Measurements from ENCODE around the gene CHRNB1. TPM values are rescaled to one million over a fixed set of nuclear protein-coding genes. Genes with fewer than 3 reads are reported as not detected.

Gene CHRNB1
- total RNA-seq, 1 experiment from 2014 or later = 12.7 TPM

GRCh38 chr17:7414837-7415236 is 30.0 kb upstream of the CHRNB1 start:
- Histone ChIP-seq H2BK20ac (ENCODE audit: low read depth, low read length, poor library complexity, severe bottlenecking) (no peak overlapping the region), H4K91ac (ENCODE audit: insufficient read length, low read depth, low read length) (no peak overlapping the region), H2BK15ac (ENCODE audit: low read depth, low read length) (no peak overlapping the region), H3K18ac (ENCODE audit: insufficient read length, low read depth, low read length) (no peak overlapping the region), H3K4me2 (ENCODE audit: insufficient read depth, insufficient read length, low read length) (no peak overlapping the region), H3K14ac (ENCODE audit: insufficient read depth, low read length) (no peak overlapping the region), H3K4me1 (ENCODE audit: insufficient read depth, low read length) (no peaks in the 10 kb centered on the region), H2AK5ac (ENCODE audit: insufficient read length, low read length) (no peak overlapping the region), H3K27ac (ENCODE audit: insufficient read length, low read depth, low read length) (no peak overlapping the region), H3K23ac (ENCODE audit: insufficient read length, low read depth, low read length) (no peak overlapping the region), H3K9me3 (ENCODE audit: control insufficient read depth, low read depth, low read length) (no peaks in the 10 kb centered on the region), H2AFZ (ENCODE audit: low read length) (no peak overlapping the region), H4K20me1 (ENCODE audit: control insufficient read depth, insufficient read depth, insufficient read length) (no peaks in the 10 kb centered on the region), H4K8ac (replicated peaks; ENCODE audit: insufficient read length, low read depth, low read length) (no peak overlapping the region), H3T11ph (ENCODE audit: low read length) (no peak overlapping the region), H3K27me3 (ENCODE audit: insufficient read depth, low read length) (no peaks in the 10 kb centered on the region), H3K79me1 (ENCODE audit: insufficient read depth, low read depth, low read length, poor library complexity, severe bottlenecking) (no peaks in the 10 kb centered on the region), H2BK12ac (ENCODE audit: insufficient read length, low read depth, low read length) (no peak overlapping the region), H3K79me2 (ENCODE audit: insufficient read depth, low read length) (no peaks in the 10 kb centered on the region), H3K23me2 (ENCODE audit: insufficient read length, low read depth, low read length, poor library complexity, severe bottlenecking) (no peaks in the 10 kb centered on the region), H3K9ac (ENCODE audit: extremely low read depth, insufficient read length, low read length) (no peak overlapping the region), H4K5ac (ENCODE audit: insufficient read length, low read depth, low read length) (no peak overlapping the region), H3K4ac (ENCODE audit: low read depth, low read length) (no peak overlapping the region), H2BK120ac (ENCODE audit: low read depth, low read length, poor library complexity, severe bottlenecking) (no peak overlapping the region), H2BK5ac (ENCODE audit: insufficient read length, low read length) (no peak overlapping the region), H3K56ac (ENCODE audit: insufficient read length, low read depth, low read length) (no peak overlapping the region)
- Mint-ChIP-seq H3K4me1 (peaks cover 9 to 32% of the 10 kb centered on the region in 2 experiments), H3K36me3 (ENCODE audit: insufficient read depth in 1 of 3, low read depth in 3 of 3) (peaks cover 14 to 55% (median 45%) of the 10 kb centered on the region in 3 experiments), H3K4me3 (no peak overlapping the region), H3K27ac (no peak overlapping the region), H3K27me3 (ENCODE audit: low read depth) (no peaks in the 10 kb centered on the region), H3K9me3 (peaks cover 0 to 2% of the 10 kb centered on the region in 2 experiments; a peak in 1 of 5 replicates)
- no peak for TF ChIP-seq CTCF (conservative IDR thresholded peaks at IDR 0.05)
- no peak for DNase-seq
- whole genome bisulfite sequencing (ENCODE audit: extremely low coverage, insufficient read length, low lambda C conversion rate) = no CpG with 5 or more reads among the region's 14 CpGs
